H1 (cell line): ENCODE measurements around the gene NANOS3. TPM values are rescaled to one million over a fixed set of nuclear protein-coding genes. Genes with fewer than 3 reads are reported as not detected.
A peak's percentile ranks its signal among the peaks of the same experiment; 100 is the strongest.

Source experiments
- JUN ChIP-seq: IDR thresholded peaks from 2 replicates; pipeline ENCODE4 v1.6.1; 2011; ENCODE audit warnings: low read depth, mild to moderate bottlenecking, improper control_type of control experiment, low read length
- JUND ChIP-seq: IDR thresholded peaks from 2 replicates; pipeline ENCODE4 v1.6.1; 2011; ENCODE audit warnings: mild to moderate bottlenecking, improper control_type of control experiment, low read length
- POLR2A ChIP-seq, 2 experiments: IDR thresholded peaks; 1 replicate in 1 of 2; 2 replicates in 1 of 2; pipeline ENCODE4 v1.6.1; 2011; ENCODE audit warnings: low read depth in 2 of 2, low read length in 2 of 2, mild to moderate bottlenecking in 2 of 2; ENCODE audit errors: control extremely low read depth in 1 of 2
- SRF ChIP-seq: IDR thresholded peaks from 2 replicates; pipeline ENCODE4 v1.6.1; 2011; ENCODE audit warnings: mild to moderate bottlenecking, low read depth, low read length, moderate library complexity
- polyA plus RNA-seq, 7 experiments: library from polyadenylated mRNA; depleted of rRNA in 3 of 7; stranded (reverse) in 5 of 7; unstranded in 2 of 7; fragments of >200 nt in 5 of 7; fragments of 200-250 nt in 2 of 7; gene quantifications; 1 replicate in 5 of 7; 2 replicates in 1 of 7; 4 replicates in 1 of 7; pipeline versions ENCODE4 v1.2.1 to v1.2.3, GENCODE V29; 2011 to 2013; ENCODE audit warnings: missing spikeins in 2 of 7, mixed read lengths in 2 of 7
- total RNA-seq: library from RNA; stranded (reverse); fragmentation: NEBNext Ultra II Directional; extraction: Animal tissue kit (Norgen Biotek cat#: 25700); gene quantifications from 2 replicates; pipeline ENCODE4 v1.2.1, GENCODE V29; 2021
- TF ChIP-seq, protein P1 (sequence below): fragments of 300-600 bp; sonication (generic); IDR thresholded peaks from 2 replicates; pipeline ENCODE4 v1.7.1; 2012; ENCODE audit warnings: low read length, moderate library complexity, mild to moderate bottlenecking, inconsistent platforms; ENCODE audit not compliant: insufficient replicate concordance

The NANOS3 gene
- total and polyA plus RNA-seq, 2 of the 8 experiments (the other 6 are each of a cell fraction or from before 2014, with no cell fraction given) = 0.62 TPM; not detected in 1

DNA sequence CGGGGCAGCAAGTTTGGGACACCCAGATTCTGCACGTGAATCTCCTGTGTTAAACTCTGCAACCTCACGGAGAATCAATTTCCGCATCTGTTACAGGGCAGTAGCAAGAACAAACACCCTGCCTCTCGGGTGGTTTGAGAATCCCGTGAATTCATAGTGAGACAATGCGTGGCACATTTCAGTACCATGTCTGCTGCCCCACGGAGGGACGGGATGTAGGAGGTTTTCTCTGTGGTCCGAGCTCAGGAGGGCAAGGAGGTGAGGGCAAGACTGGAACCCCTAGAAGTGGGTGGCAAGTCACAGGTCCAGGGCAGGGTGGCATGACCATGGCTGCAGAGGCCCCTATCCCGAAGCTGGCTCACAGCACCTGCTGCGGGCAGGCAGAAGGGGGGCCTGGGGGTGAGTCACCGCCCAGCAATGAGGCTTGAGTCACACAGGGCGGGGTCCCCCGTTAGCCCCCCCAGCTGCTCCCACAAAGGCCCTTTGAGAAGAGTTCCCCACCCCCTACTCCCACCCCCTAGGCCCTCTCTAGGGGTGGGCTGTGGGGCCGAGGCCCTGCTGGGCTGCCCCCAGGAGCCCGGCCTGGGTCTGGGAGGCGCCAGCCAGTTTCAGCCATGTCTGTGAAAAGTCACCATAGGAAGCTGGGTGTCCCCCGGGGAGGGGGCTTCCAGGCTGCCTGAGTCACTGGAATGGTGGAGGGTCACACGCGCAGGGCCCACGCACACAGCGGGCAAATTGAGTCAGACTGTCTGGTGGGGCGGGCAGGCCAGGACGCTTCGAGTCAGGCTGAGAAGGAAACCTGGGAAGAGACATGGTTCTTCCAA, 25.8 kb upstream of the NANOS3 start (continued):
- TF ChIP-seq, protein P1, sequence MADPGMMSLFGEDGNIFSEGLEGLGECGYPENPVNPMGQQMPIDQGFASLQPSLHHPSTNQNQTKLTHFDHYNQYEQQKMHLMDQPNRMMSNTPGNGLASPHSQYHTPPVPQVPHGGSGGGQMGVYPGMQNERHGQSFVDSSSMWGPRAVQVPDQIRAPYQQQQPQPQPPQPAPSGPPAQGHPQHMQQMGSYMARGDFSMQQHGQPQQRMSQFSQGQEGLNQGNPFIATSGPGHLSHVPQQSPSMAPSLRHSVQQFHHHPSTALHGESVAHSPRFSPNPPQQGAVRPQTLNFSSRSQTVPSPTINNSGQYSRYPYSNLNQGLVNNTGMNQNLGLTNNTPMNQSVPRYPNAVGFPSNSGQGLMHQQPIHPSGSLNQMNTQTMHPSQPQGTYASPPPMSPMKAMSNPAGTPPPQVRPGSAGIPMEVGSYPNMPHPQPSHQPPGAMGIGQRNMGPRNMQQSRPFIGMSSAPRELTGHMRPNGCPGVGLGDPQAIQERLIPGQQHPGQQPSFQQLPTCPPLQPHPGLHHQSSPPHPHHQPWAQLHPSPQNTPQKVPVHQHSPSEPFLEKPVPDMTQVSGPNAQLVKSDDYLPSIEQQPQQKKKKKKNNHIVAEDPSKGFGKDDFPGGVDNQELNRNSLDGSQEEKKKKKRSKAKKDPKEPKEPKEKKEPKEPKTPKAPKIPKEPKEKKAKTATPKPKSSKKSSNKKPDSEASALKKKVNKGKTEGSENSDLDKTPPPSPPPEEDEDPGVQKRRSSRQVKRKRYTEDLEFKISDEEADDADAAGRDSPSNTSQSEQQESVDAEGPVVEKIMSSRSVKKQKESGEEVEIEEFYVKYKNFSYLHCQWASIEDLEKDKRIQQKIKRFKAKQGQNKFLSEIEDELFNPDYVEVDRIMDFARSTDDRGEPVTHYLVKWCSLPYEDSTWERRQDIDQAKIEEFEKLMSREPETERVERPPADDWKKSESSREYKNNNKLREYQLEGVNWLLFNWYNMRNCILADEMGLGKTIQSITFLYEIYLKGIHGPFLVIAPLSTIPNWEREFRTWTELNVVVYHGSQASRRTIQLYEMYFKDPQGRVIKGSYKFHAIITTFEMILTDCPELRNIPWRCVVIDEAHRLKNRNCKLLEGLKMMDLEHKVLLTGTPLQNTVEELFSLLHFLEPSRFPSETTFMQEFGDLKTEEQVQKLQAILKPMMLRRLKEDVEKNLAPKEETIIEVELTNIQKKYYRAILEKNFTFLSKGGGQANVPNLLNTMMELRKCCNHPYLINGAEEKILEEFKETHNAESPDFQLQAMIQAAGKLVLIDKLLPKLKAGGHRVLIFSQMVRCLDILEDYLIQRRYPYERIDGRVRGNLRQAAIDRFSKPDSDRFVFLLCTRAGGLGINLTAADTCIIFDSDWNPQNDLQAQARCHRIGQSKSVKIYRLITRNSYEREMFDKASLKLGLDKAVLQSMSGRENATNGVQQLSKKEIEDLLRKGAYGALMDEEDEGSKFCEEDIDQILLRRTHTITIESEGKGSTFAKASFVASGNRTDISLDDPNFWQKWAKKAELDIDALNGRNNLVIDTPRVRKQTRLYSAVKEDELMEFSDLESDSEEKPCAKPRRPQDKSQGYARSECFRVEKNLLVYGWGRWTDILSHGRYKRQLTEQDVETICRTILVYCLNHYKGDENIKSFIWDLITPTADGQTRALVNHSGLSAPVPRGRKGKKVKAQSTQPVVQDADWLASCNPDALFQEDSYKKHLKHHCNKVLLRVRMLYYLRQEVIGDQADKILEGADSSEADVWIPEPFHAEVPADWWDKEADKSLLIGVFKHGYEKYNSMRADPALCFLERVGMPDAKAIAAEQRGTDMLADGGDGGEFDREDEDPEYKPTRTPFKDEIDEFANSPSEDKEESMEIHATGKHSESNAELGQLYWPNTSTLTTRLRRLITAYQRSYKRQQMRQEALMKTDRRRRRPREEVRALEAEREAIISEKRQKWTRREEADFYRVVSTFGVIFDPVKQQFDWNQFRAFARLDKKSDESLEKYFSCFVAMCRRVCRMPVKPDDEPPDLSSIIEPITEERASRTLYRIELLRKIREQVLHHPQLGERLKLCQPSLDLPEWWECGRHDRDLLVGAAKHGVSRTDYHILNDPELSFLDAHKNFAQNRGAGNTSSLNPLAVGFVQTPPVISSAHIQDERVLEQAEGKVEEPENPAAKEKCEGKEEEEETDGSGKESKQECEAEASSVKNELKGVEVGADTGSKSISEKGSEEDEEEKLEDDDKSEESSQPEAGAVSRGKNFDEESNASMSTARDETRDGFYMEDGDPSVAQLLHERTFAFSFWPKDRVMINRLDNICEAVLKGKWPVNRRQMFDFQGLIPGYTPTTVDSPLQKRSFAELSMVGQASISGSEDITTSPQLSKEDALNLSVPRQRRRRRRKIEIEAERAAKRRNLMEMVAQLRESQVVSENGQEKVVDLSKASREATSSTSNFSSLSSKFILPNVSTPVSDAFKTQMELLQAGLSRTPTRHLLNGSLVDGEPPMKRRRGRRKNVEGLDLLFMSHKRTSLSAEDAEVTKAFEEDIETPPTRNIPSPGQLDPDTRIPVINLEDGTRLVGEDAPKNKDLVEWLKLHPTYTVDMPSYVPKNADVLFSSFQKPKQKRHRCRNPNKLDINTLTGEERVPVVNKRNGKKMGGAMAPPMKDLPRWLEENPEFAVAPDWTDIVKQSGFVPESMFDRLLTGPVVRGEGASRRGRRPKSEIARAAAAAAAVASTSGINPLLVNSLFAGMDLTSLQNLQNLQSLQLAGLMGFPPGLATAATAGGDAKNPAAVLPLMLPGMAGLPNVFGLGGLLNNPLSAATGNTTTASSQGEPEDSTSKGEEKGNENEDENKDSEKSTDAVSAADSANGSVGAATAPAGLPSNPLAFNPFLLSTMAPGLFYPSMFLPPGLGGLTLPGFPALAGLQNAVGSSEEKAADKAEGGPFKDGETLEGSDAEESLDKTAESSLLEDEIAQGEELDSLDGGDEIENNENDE = no peak
- TF ChIP-seq JUN (peak; percentile 85), SRF (no peak), JUND (peak; percentile 91), POLR2A (IDR thresholded peaks at IDR 0.05; ENCODE audit: control extremely low read depth in 1 of 2, low read depth in 2 of 2, low read length in 2 of 2) (peak in 1 of 2 experiments; percentile 35; a peak in 1 of 3 replicates)
